Activated CD8-positive, alpha-beta T cell treated with anti-CD3 and anti-CD28 coated beads, Interleukin-2, amount 10 ng/mL, durations not matched to agents 7 days and 5 days (primary cell): Measurements from ENCODE around the gene DAZAP1. TPM values are rescaled to one million over a fixed set of nuclear protein-coding genes. Genes with fewer than 3 reads are reported as not detected.
A peak's percentile ranks its signal among the peaks of the same experiment; 100 is the strongest.
"Not testable (repeated sequence)": the region's sequence is repeated elsewhere in the genome, so short reads cannot be mapped to it uniquely, and the experiment has no call there.

ENCODE experiments used
- ATAC-seq: fragments of 150-1000 bp; cut with Tn5 transposase; one replicate; pipeline ENCODE4 v1.10.0; 2021; ENCODE audit warnings: moderate library complexity
- CTCF ChIA-PET: fragments of 350-600 bp; sonication (Branson Sonifier 250); formaldehyde crosslinking; loops from one replicate; lab custom pipeline; 2021; ENCODE audit warnings: antibody characterized with exemption; lab: Charles Lee
- POLR2A ChIA-PET: fragments of 350-600 bp; sonication (Branson Sonifier 250); formaldehyde crosslinking; loops from one replicate; lab custom pipeline; 2021; ENCODE audit warnings: antibody characterized with exemption; lab: Charles Lee
- DNase-seq: peaks from one replicate; pipeline ENCODE4 v3.0.0-alpha.2; 2020
- H3K27ac Mint-ChIP-seq: one replicate; pipeline ENCODE4 v1.8.0; 2021; ENCODE audit warnings: mild to moderate bottlenecking, mixed read lengths
- H3K27me3 Mint-ChIP-seq: one replicate; pipeline ENCODE4 v1.8.0; 2021; ENCODE audit warnings: low read depth, mixed read lengths
- H3K36me3 Mint-ChIP-seq: one replicate; pipeline ENCODE4 v1.8.0; 2021; ENCODE audit warnings: low read depth, mixed read lengths
- H3K4me1 Mint-ChIP-seq: one replicate; pipeline ENCODE4 v1.8.0; 2021; ENCODE audit warnings: low read depth, mixed read lengths
- H3K4me3 Mint-ChIP-seq: one replicate; pipeline ENCODE4 v1.8.0; 2021; ENCODE audit warnings: mild to moderate bottlenecking, mixed read lengths
- H3K9me3 Mint-ChIP-seq: one replicate; pipeline ENCODE4 v1.8.0; 2022; ENCODE audit warnings: mixed read lengths; ENCODE audit not compliant: insufficient read depth
- total RNA-seq, 2 experiments: library from RNA; stranded (reverse); gene quantifications; one replicate each; pipeline ENCODE4 v1.2.3, GENCODE V29; 2021

DAZAP1 gene
- total RNA-seq, 2 experiments from 2014 or later, result 264 to 270 TPM

- peak; percentile 18 for ATAC-seq
- no peaks in the 10 kb centered on the region for H3K9me3 Mint-ChIP-seq
- no peak overlapping the region for H3K27ac Mint-ChIP-seq
- peak overlapping the region; percentile 45 for H3K4me3 Mint-ChIP-seq
- DNase-seq, result no peak
- H3K36me3 Mint-ChIP-seq, result peaks cover 2% of the 10 kb centered on the region
- H3K4me1 Mint-ChIP-seq, result peaks cover 11% of the 10 kb centered on the region
- ChIA-PET POLR2A (interaction anchor here (0.6 to 0.8 kb wide), 2 partner anchors 19 to 38 kb away, joined by 3 to 4 read pairs; no protein-coding TSS in a partner anchor), CTCF (interaction anchor here (1.2 to 2.1 kb wide), 2 partner anchors 26 to 192 kb away, joined by 4 to 8 read pairs; no protein-coding TSS in a partner anchor)
- H3K27me3 Mint-ChIP-seq, result peaks cover 18% of the 10 kb centered on the region
Observed at GRCh38 chr19:1471010-1471514, 63.7 kb downstream of the DAZAP1 start.

DNA sequence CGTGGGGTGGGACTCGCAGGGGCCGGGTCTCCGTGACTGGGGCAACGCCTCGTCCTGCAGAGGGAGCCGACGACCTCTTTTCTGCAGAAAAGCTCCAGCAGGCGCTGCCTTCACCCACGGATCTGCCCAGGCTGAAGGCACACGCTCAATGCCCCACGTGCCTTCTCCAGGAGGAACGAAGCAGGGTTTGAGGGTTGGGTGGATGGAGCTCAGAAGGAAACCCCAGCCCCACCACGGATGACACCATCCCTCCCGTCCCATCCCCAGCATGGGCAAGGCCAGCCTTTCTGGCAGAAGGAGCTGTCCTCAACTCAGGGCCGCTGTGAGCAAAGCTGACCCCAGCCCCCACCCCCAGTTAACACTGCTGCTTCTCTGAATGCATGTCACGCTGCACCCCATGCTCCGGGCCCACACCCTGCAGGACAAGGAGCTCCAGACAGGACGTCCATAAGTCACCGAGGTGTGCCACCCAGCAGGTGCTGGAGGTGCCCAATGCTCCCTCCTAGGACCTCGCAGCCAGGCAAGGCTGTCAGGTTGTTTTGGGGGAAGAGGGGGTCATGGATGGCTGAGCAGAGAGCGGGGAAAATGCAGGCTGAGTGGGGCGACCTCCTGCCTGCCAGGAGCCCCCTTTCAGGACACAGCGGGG lies 64.3 kb downstream of the DAZAP1 start:
- Mint-ChIP-seq H3K9me3 (no peaks in the 10 kb centered on the region), H3K27me3 (peaks cover 18% of the 10 kb centered on the region), H3K4me1 (peaks cover 11% of the 10 kb centered on the region), H3K36me3 (peaks cover 2% of the 10 kb centered on the region), H3K4me3 (no peak overlapping the region), H3K27ac (no peak overlapping the region)
- POLR2A ChIA-PET, result interaction anchor here (0.6 to 0.8 kb wide), 2 partner anchors 20 to 38 kb away, joined by 3 to 4 read pairs; no protein-coding TSS in a partner anchor
- ATAC-seq, result no peak
- CTCF ChIA-PET, result interaction anchor here (1.2 to 2.1 kb wide), 2 partner anchors 27 to 192 kb away, joined by 4 to 8 read pairs; no protein-coding TSS in a partner anchor
- no peak for DNase-seq

DNA sequence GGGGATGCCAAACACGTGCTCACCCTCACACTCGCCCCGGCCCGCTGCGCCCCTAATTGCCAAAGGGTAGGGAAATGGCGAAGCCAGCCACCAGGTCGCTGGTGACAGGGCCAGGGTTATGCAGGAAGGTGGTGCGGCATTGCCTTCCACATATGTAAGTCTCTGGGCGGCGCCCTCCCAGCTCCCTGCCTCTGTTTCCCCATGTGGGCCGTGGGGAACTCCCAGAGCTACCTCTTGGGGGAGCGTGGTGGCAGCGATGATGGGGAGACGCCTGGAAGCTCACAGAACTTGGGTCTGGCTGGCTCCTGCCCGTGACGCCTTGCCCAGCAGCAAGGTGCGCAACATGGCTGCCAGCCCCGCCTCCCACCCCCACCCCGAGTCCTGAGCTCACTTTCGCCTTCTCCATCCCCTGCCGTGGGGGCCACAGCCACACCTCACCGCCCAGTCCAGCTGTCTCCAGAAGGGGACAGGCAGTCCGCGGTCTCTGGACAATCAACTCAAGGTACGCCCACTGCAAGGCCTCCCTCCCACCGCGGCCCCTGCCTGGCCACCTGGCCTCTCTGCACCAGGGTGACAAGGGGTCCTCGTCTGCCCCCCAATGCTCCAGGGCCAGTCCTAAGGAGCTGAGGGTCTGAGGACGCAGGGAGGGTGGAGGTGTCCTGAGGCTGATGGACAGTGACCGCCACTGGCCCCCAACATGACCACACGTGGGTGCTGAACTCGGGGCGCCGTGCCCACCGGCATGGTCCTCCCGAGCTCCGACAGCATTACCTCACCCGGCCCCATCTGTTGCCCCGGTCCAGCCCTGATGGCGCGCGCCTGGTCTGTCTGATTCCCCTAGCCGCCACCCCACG lies 65.1 kb downstream of the DAZAP1 start:
- Mint-ChIP-seq H3K27ac (no peak overlapping the region), H3K9me3 (no peaks in the 10 kb centered on the region), H3K27me3 (peaks cover 18% of the 10 kb centered on the region), H3K4me3 (no peak overlapping the region), H3K4me1 (peaks cover 17% of the 10 kb centered on the region), H3K36me3 (peaks cover 6% of the 10 kb centered on the region)
- ATAC-seq, result no peak
- ChIA-PET POLR2A (no interaction called here), CTCF (interaction anchor here (1.2 to 2.1 kb wide), 2 partner anchors 27 to 193 kb away, joined by 4 to 8 read pairs; no protein-coding TSS in a partner anchor)
- DNase-seq, result no peak

DNA sequence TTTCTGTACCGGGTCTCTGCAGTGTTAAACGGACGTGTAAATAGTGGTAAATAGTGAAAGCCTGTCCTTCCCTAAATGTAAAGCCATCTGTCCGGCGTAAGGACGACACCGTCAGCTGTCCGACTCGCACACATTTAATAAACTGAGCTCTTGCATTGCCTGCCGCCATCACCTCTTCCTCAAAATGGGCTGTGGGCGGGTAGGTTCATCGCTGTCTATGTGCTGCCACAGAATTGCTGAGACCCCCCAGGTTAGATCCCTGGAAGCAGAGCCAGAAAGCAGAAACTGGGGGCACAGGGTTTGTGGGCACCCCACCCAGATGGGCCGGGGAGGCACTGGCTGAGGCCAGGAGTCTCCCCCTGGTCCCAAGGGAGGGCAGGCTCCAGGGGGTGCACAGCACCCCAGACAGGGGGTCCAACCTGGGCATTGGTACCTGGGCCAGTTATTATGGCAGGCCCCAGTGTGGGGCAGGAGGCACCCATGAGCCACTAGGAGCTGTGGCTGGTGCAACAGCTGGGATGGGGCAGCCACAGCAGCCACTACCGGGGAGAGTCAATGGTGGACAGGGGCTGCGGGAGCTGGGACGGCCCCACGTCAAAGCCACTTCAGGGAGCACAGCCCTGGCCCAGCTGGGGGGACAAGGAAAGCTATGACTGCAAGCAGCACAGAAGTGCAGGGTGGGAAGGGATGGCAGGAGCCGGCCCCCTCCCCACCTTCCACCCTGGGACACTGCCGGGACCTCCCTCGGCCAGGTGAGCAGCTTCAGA lies 65.9 kb downstream of the DAZAP1 start:
- Mint-ChIP-seq H3K4me1 (peaks cover 20% of the 10 kb centered on the region), H3K4me3 (no peak overlapping the region), H3K27ac (no peak overlapping the region), H3K9me3 (no peaks in the 10 kb centered on the region), H3K27me3 (peaks cover 16% of the 10 kb centered on the region), H3K36me3 (peaks cover 8% of the 10 kb centered on the region)
- ATAC-seq (no peak), DNase-seq (no peak)
- ChIA-PET CTCF (no interaction called here), POLR2A (no interaction called here)

- ChIA-PET CTCF (no interaction called here), POLR2A (no interaction called here)
- DNase-seq (no peak), ATAC-seq (no peak)
- H3K27me3 Mint-ChIP-seq, result peaks cover 15% of the 10 kb centered on the region
- H3K27ac Mint-ChIP-seq, result no peak overlapping the region
- H3K36me3 Mint-ChIP-seq, result peaks cover 11% of the 10 kb centered on the region
- no peaks in the 10 kb centered on the region for H3K9me3 Mint-ChIP-seq
- peaks cover 24% of the 10 kb centered on the region for H3K4me1 Mint-ChIP-seq
- H3K4me3 Mint-ChIP-seq, result no peak overlapping the region
Observed at GRCh38 chr19:1474011-1474764, 66.8 kb downstream of the DAZAP1 start.

DNA sequence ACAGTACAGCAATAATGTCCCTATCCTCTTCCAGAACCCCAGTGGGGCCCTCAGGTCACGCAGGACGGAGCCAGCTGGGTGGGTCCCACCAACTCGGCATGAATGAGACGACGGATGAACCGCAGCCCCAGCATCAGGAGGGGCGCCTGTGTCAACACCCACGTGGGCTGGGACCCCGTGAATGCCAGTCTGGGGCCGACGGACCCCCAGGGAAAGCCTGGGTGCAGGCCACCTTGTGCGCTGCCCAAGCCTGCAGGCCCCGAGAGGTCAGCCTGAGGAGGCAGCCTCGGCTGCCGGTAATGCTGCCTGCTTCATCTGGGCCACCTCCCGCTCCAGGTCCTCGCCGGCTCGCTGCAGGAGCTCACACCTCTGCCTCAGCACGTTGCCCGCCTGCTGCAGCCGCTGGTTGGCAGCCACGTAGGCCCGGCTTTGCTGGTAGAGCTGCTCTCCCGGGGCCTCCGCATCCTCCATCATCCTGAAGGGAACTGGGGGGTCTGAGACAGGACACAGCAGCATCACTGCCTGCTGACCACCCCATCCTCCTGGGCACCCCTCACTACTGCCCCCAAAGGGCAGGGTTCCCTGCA lies 67.5 kb downstream of the DAZAP1 start:
- Mint-ChIP-seq H3K4me1 (peaks cover 29% of the 10 kb centered on the region), H3K27ac (no peak overlapping the region), H3K36me3 (peaks cover 11% of the 10 kb centered on the region), H3K4me3 (no peak overlapping the region), H3K27me3 (peaks cover 15% of the 10 kb centered on the region), H3K9me3 (no peaks in the 10 kb centered on the region)
- ChIA-PET CTCF (no interaction called here), POLR2A (no interaction called here)
- no peak for DNase-seq
- ATAC-seq, result no peak

DNA sequence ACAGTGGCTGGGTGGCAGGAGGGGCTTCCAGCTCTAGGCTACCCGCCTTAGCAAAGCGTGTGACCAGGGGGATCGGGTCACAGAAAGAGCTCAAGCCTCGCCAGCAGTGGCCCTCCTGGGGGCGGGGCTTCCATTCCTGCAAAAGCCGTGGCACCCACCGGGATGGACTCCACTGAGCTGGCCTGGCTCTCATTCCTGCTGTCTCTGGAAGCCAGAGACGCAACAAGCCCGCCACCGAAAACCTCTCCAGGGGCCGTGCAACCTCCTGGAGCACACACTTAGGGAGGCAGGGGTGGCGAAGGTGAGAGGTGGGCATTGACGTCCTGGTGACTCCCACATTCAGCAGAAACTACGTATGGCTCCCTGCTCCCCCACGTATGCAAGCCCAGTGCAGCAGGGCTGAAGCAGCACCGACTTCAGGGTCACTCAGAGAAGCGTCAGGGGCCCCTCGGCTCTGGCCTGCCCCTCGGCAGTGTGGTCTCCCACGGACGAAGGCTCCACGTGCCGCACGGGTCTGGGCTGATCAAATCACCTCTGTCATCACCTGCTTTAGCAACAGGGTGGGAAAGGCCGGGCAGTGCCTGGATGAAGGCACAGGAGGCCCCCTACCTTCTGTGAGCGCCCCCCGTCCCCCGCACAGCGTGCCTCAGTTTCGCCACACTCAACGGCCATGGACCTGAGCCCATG lies 68.5 kb downstream of the DAZAP1 start:
- peaks cover 12% of the 10 kb centered on the region for H3K27me3 Mint-ChIP-seq
- ATAC-seq (no peak), DNase-seq (no peak)
- no peaks in the 10 kb centered on the region for H3K9me3 Mint-ChIP-seq
- H3K27ac Mint-ChIP-seq, result no peak overlapping the region
- ChIA-PET CTCF (no interaction called here), POLR2A (no interaction called here)
- peaks cover 25% of the 10 kb centered on the region for H3K4me1 Mint-ChIP-seq
- peaks cover 11% of the 10 kb centered on the region for H3K36me3 Mint-ChIP-seq
- H3K4me3 Mint-ChIP-seq, result no peak overlapping the region

GRCh38 chr19:1477056-1477455 lies 69.7 kb downstream of the DAZAP1 start:
- H3K9me3 Mint-ChIP-seq, ATAC-seq, H3K27me3 Mint-ChIP-seq, DNase-seq, POLR2A ChIA-PET: not testable (repeated sequence)
- H3K4me3 Mint-ChIP-seq, result peak overlapping the region; percentile 58
- H3K4me1 Mint-ChIP-seq, result peaks cover 18% of the 10 kb centered on the region
- CTCF ChIA-PET, result interaction anchor here (0.6 kb wide), 1 partner anchor 62 kb away, joined by 3 read pairs; no protein-coding TSS in a partner anchor
- H3K27ac Mint-ChIP-seq, result peak overlapping the region; percentile 39
- H3K36me3 Mint-ChIP-seq, result peaks cover 11% of the 10 kb centered on the region

- peak within 1 kb of the TSS; percentile 99 for H3K4me3 Mint-ChIP-seq
- peak within 1 kb of the TSS; percentile 98 for H3K27ac Mint-ChIP-seq
- POLR2A ChIA-PET, result interaction anchor here (0.6 kb wide), 1 partner anchor 65 kb away, joined by 3 read pairs; no protein-coding TSS in a partner anchor
- CTCF ChIA-PET, result no interaction called here
- H3K4me1 Mint-ChIP-seq, result peaks cover 18% of the 10 kb centered on the region
- H3K36me3 Mint-ChIP-seq, result peaks cover 9% of the 10 kb centered on the region
- no peaks in the 10 kb centered on the region for H3K27me3 Mint-ChIP-seq
- DNase-seq (peak; percentile 96), ATAC-seq (peak; percentile 94)
- no peaks in the 10 kb centered on the region for H3K9me3 Mint-ChIP-seq
Observed at GRCh38 chr19:1478934-1479707, 71.7 kb downstream of the DAZAP1 start, which contains the start of gene C19orf25. Gene C19orf25 (minus strand): TSS chr19:1479215. CDS start chr19:1478903, 312 bp downstream.
